Ishikawa (cell line): ENCODE results near the gene GNAT3.

Experiments
- CEBPB ChIP-seq: IDR thresholded peaks from 2 replicates; pipeline ENCODE4 v1.6.1; 2012
- CREB1 ChIP-seq: IDR thresholded peaks from 2 replicates; pipeline ENCODE4 v1.6.1; 2012; ENCODE audit warnings: low read depth
- EGR1 ChIP-seq: IDR thresholded peaks from 2 replicates; pipeline ENCODE4 v1.6.1; 2012
- EP300 ChIP-seq: IDR thresholded peaks from 2 replicates; pipeline ENCODE4 v1.6.1; 2012; ENCODE audit warnings: borderline replicate concordance
- FOXM1 ChIP-seq: IDR thresholded peaks from 2 replicates; pipeline ENCODE4 v1.6.1; 2012; ENCODE audit warnings: low read depth, borderline replicate concordance
- MAX ChIP-seq: IDR thresholded peaks from 2 replicates; pipeline ENCODE4 v1.6.1; 2012
- NFIC ChIP-seq: IDR thresholded peaks from 2 replicates; pipeline ENCODE4 v1.6.1; 2012
- RAD21 ChIP-seq: IDR thresholded peaks from 2 replicates; pipeline ENCODE4 v1.6.1; 2012; ENCODE audit warnings: low read depth
- REST ChIP-seq: IDR thresholded peaks from 2 replicates; pipeline ENCODE4 v1.6.1; 2012; ENCODE audit warnings: low read depth, mild to moderate bottlenecking
- TAF1 ChIP-seq: IDR thresholded peaks from 2 replicates; pipeline ENCODE4 v1.6.1; 2012; ENCODE audit warnings: low read depth, mild to moderate bottlenecking
- TCF12 ChIP-seq: IDR thresholded peaks from 2 replicates; pipeline ENCODE4 v1.6.1; 2012; ENCODE audit warnings: low read depth
- TEAD4 ChIP-seq: IDR thresholded peaks from 2 replicates; pipeline ENCODE4 v1.6.1; 2012
- USF1 ChIP-seq: IDR thresholded peaks from 2 replicates; pipeline ENCODE4 v1.6.1; 2012
- YY1 ChIP-seq: IDR thresholded peaks from 2 replicates; pipeline ENCODE4 v1.6.1; 2012; ENCODE audit warnings: low read depth
- ZBTB7A ChIP-seq: IDR thresholded peaks from 2 replicates; pipeline ENCODE4 v1.6.1; 2012; ENCODE audit warnings: low read depth

Gene GNAT3

GRCh38 chr7:80499350-80499953 lies 12.4 kb downstream of the GNAT3 start:
- TF ChIP-seq RAD21, result no peak
- TF ChIP-seq TEAD4, result 0 out of 2 replicates have a peak, but pooled peaks have one; percentile 6
- TF ChIP-seq MAX, result no peak

GRCh38 chr7:80498481-80499349 lies 13.1 kb downstream of the GNAT3 start:
- TF ChIP-seq FOXM1 (no peak), TEAD4 (no peak), EP300 (no peak), ZBTB7A (no peak), RAD21 (no peak), USF1 (no peak), TCF12 (no peak), NFIC (no peak), YY1 (no peak), EGR1 (no peak), CREB1 (no peak), MAX (no peak), TAF1 (no peak), REST (no peak), CEBPB (no peak)

- TF ChIP-seq TAF1, result no peak
Measured at GRCh38 chr7:80496586-80496985, 15.3 kb downstream of the GNAT3 start.

GRCh38 chr7:80493121-80493849 lies 18.6 kb downstream of the GNAT3 start:
- no peak for TF ChIP-seq TEAD4
- TF ChIP-seq RAD21, result no peak
- TF ChIP-seq REST, result no peak
- no peak for TF ChIP-seq FOXM1
- no peak for TF ChIP-seq ZBTB7A
- no peak for TF ChIP-seq MAX
- TF ChIP-seq EGR1, result no peak
- TF ChIP-seq TAF1, result no peak
- TF ChIP-seq EP300, result no peak
- no peak for TF ChIP-seq USF1
- TF ChIP-seq CEBPB, result no peak
- no peak for TF ChIP-seq YY1
- TF ChIP-seq CREB1, result no peak
- no peak for TF ChIP-seq NFIC
- TF ChIP-seq TCF12, result no peak

- TF ChIP-seq TEAD4, result no peak
Measured at GRCh38 chr7:80491462-80491861, 20.4 kb downstream of the GNAT3 start.

- no peak for TF ChIP-seq TEAD4
- no peak for TF ChIP-seq TAF1
Measured at GRCh38 chr7:80488851-80489370, 23.0 kb downstream of the GNAT3 start.
